CD4-positive, CD25-positive, alpha-beta regulatory T cell (primary cell): ENCODE measurements around the gene ZNF605. TPM values are rescaled to one million over a fixed set of nuclear protein-coding genes. Genes with fewer than 3 reads are reported as not detected.
"Not testable (repeated sequence)": the region's sequence is repeated elsewhere in the genome, so short reads cannot be mapped to it uniquely, and the experiment has no call there.

Experiments
- ATAC-seq, 2 donors: fragments of 150-1000 bp; cut with Tn5 transposase; one replicate each; pipeline ENCODE4 v1.10.0; 2021; ENCODE audit warnings: low read depth in 2 of 2, moderate number of reproducible peaks in 2 of 2, moderate library complexity in 1 of 2
- DNase-seq, 3 donors: peaks; one replicate each; pipeline versions ENCODE4 v3.0.0 to v3.0.0-alpha.2; 2012 to 2022; ENCODE audit warnings: mixed read lengths in 1 of 3
- H3K27ac ChIP-seq: one replicate; pipeline ENCODE4 v1.7.0; 2013; ENCODE audit warnings: mild to moderate bottlenecking, low read length; ENCODE audit not compliant: insufficient read depth, poor library complexity, severe bottlenecking
- H3K27me3 ChIP-seq: one replicate; pipeline ENCODE4 v1.7.0; 2013; ENCODE audit warnings: low read length; ENCODE audit not compliant: control insufficient read depth, insufficient read depth
- H3K36me3 ChIP-seq: one replicate; pipeline ENCODE4 v1.7.0; 2013; ENCODE audit warnings: mild to moderate bottlenecking, low read length, moderate library complexity; ENCODE audit not compliant: control insufficient read depth, insufficient read depth
- H3K4me1 ChIP-seq: 2 replicates; pipeline ENCODE4 v1.7.0; 2013; ENCODE audit warnings: mild to moderate bottlenecking, low read length; ENCODE audit not compliant: insufficient read depth, control insufficient read depth, poor library complexity, severe bottlenecking
- H3K4me3 ChIP-seq: one replicate; pipeline ENCODE4 v1.7.0; 2013; ENCODE audit warnings: low read depth, mild to moderate bottlenecking, low read length, moderate library complexity
- H3K9me3 ChIP-seq, 2 experiments: 1 replicate in 1 of 2; 2 replicates in 1 of 2; pipeline ENCODE4 v1.7.0; 2013; ENCODE audit warnings: low read length in 2 of 2, mild to moderate bottlenecking in 1 of 2, moderate library complexity in 1 of 2; ENCODE audit not compliant: control insufficient read depth in 2 of 2
- H3K27ac Mint-ChIP-seq, 3 donors: one replicate each; pipeline ENCODE4 v1.8.0; 2020 to 2022; ENCODE audit warnings: mild to moderate bottlenecking in 3 of 3, mixed read lengths in 3 of 3, moderate library complexity in 2 of 3
- H3K27me3 Mint-ChIP-seq: one replicate; pipeline ENCODE4 v1.8.0; 2022; ENCODE audit warnings: mild to moderate bottlenecking, mixed read lengths
- H3K36me3 Mint-ChIP-seq: one replicate; pipeline ENCODE4 v1.8.0; 2020; ENCODE audit warnings: mixed read lengths
- H3K4me1 Mint-ChIP-seq, 4 donors: one replicate each; pipeline ENCODE4 v1.8.0; 2020 to 2022; ENCODE audit warnings: mixed read lengths in 4 of 4, mild to moderate bottlenecking in 1 of 4
- H3K4me3 Mint-ChIP-seq, 4 donors: one replicate each; pipeline ENCODE4 v1.8.0; 2020 to 2022; ENCODE audit warnings: mild to moderate bottlenecking in 4 of 4, mixed read lengths in 4 of 4, moderate library complexity in 3 of 4
- H3K9me3 Mint-ChIP-seq, 7 donors: one replicate each; pipeline ENCODE4 v1.8.0; 2020 to 2022; ENCODE audit warnings: mixed read lengths in 7 of 7, mild to moderate bottlenecking in 3 of 7, moderate library complexity in 2 of 7
- polyA plus RNA-seq, 4 donors: library from polyadenylated mRNA; unstranded; fragments of 300-500 nt; fragmentation: Illumina TruSeq; gene quantifications; one replicate each; pipeline ENCODE4 v1.2.3, GENCODE V29; 2021
- total RNA-seq: library from RNA; stranded (reverse); gene quantifications from one replicate; pipeline ENCODE4 v1.2.3, GENCODE V29; 2022

The ZNF605 gene
- total and polyA plus RNA-seq, 5 donors from 2014 or later, result 0.83 to 3.1 (median 2.0) TPM

DNA sequence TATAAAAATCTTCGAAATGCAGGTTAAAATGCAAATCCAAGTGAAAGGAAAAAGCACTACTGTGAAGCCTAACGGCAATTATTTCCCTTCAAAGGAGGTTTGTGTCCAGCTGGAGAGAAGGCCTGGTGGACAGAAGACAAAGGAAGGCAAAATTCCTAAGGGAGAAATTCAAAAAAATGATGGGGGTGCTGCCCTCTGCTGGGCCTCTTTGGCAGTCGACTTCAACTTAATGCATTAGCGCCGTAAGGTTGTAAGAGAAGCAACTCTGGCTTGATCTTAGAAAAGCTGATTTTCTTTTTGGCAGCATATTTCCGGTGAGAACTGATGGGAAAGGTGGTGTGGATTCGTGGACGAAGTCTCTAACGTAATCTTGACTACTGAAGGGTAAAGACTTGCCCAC is 34.4 kb downstream of the ZNF605 start:
- ATAC-seq, result no peak
- Histone ChIP-seq H3K9me3 (peaks cover 72 to 94% of the 10 kb centered on the region in 2 experiments), H3K27ac (no peak overlapping the region), H3K27me3 (no peaks in the 10 kb centered on the region), H3K36me3 (peaks cover 3% of the 10 kb centered on the region), H3K4me1 (no peaks in the 10 kb centered on the region), H3K4me3 (no peak overlapping the region)
- no peak for DNase-seq
- H3K4me1 Mint-ChIP-seq, result no peaks in the 10 kb centered on the region
- no peak overlapping the region for H3K4me3 Mint-ChIP-seq
- peaks cover 23% of the 10 kb centered on the region for H3K36me3 Mint-ChIP-seq
- no peaks in the 10 kb centered on the region for H3K27me3 Mint-ChIP-seq
- no peak overlapping the region for H3K27ac Mint-ChIP-seq
- peaks cover 0 to 84% (median 40%) of the 10 kb centered on the region in 7 donors for H3K9me3 Mint-ChIP-seq

- Histone ChIP-seq H3K27ac (no peak overlapping the region), H3K4me3 (no peak overlapping the region), H3K27me3 (no peaks in the 10 kb centered on the region), H3K9me3 (peaks cover 61 to 94% of the 10 kb centered on the region in 2 experiments), H3K36me3 (peaks cover 3% of the 10 kb centered on the region), H3K4me1 (no peaks in the 10 kb centered on the region)
- ATAC-seq (no peak), DNase-seq (no peak)
- Mint-ChIP-seq H3K9me3 (peaks cover 1 to 76% (median 34%) of the 10 kb centered on the region in 7 donors), H3K4me3 (no peak overlapping the region), H3K36me3 (peaks cover 22% of the 10 kb centered on the region), H3K27ac (no peak overlapping the region), H3K27me3 (no peaks in the 10 kb centered on the region), H3K4me1 (no peaks in the 10 kb centered on the region)
Measured at GRCh38 chr12:132918680-132919079, 37.4 kb downstream of the ZNF605 start.

- no peak for ATAC-seq
Measured at GRCh38 chr12:132909030-132909368, 47.1 kb downstream of the ZNF605 start.

DNA sequence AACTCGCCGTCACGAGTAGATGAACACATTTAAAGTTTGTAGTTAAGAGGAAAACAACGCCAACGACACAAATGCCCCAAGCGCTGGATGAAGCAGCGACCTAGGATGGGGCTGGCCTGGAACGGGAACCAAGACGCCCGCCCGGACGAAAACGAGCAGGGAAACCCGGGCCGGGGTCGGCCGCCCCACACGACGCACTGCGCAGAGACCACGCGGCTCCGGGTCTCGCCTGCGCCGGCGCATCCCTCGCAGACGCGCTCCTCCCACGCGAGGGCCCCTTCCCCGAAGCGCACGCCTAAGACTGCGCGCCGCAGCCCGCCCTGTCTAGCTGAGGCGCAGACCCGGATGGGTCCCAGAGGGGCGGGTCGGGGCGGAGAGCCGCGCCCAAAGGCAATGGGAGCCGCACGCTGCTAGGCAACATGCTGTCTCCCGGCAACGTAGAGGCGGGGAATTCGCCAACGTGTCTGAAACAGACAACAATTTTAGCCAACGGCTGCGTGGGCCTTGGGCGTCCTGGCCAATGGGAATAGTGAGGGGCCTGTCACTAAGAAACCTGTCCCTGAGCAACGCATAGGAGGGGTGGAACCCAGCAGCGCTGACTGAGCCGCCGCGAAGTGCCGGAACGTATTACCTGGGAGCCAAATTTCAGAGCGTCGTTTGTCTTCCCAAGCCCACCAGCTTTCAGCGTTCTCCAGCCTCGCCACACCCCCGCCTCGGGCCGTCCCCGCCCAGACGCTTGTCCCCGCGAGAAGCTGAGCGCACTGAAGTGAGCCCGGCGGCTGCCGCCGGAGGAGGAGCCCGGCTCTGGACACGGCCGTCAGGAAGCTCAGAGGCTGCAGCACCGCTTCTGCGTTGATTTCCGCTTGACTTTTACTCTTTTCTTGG is 47.7 kb downstream of the ZNF605 start:
- Mint-ChIP-seq H3K9me3 (peaks cover 0 to 15% (median 5%) of the 10 kb centered on the region in 7 donors), H3K27me3 (peaks cover 27% of the 10 kb centered on the region), H3K27ac (peak overlapping the region; percentile 92 to 95 (median 94)), H3K4me1 (peaks cover 6 to 27% (median 14%) of the 10 kb centered on the region in 4 donors), H3K4me3 (peak overlapping the region; percentile 94 to 98 (median 97)), H3K36me3 (peaks cover 3% of the 10 kb centered on the region)
- Histone ChIP-seq H3K4me1 (peaks cover 13% of the 10 kb centered on the region), H3K27ac (peak overlapping the region; percentile 86), H3K27me3 (peaks cover 5% of the 10 kb centered on the region), H3K36me3 (no peaks in the 10 kb centered on the region), H3K9me3 (peaks cover 7 to 19% of the 10 kb centered on the region in 2 experiments), H3K4me3 (peak overlapping the region; percentile 63)
- ATAC-seq (peak; percentile 95), DNase-seq (peak; percentile 91 to 98 (median 92))

More at GRCh38 chr12:132909030-132909368, 47.1 kb downstream of the ZNF605 start:
- DNase-seq, result no peak
- Mint-ChIP-seq H3K9me3 (peaks cover 0 to 21% (median 9%) of the 10 kb centered on the region in 7 donors), H3K4me1 (peaks cover 5 to 27% (median 12%) of the 10 kb centered on the region in 4 donors), H3K36me3 (peaks cover 9% of the 10 kb centered on the region), H3K27me3 (peaks cover 27% of the 10 kb centered on the region), H3K4me3 (peak overlapping the region; percentile 94 to 98 (median 97)), H3K27ac (peak overlapping the region; percentile 92 to 95 (median 94))
- peak overlapping the region; percentile 49 for H3K4me3 ChIP-seq
- H3K4me1 ChIP-seq, result peaks cover 13% of the 10 kb centered on the region
- peaks cover 5% of the 10 kb centered on the region for H3K27me3 ChIP-seq
- H3K36me3 ChIP-seq, result no peaks in the 10 kb centered on the region
- peaks cover 12 to 25% of the 10 kb centered on the region in 2 experiments for H3K9me3 ChIP-seq
- peak overlapping the region; percentile 86 for H3K27ac ChIP-seq

- Mint-ChIP-seq H3K4me1 (peaks cover 6 to 27% (median 15%) of the 10 kb centered on the region in 4 donors), H3K9me3 (peaks cover 0 to 13% (median 5%) of the 10 kb centered on the region in 7 donors), H3K27ac (peak overlapping the region in 2 of 3 donors; percentile 63 to 94), H3K27me3 (peaks cover 27% of the 10 kb centered on the region), H3K4me3 (peak overlapping the region; percentile 94 to 98 (median 97))
- H3K9me3 ChIP-seq, result peaks cover 7 to 17% of the 10 kb centered on the region in 2 experiments
- H3K4me3 ChIP-seq, result peak overlapping the region; percentile 63
- not testable (repeated sequence) for DNase-seq, H3K36me3 Mint-ChIP-seq, ATAC-seq, H3K36me3 ChIP-seq, H3K27me3 ChIP-seq
- H3K4me1 ChIP-seq, result peaks cover 13% of the 10 kb centered on the region
- H3K27ac ChIP-seq, result peak overlapping the region; percentile 86
Measured at GRCh38 chr12:132907789-132908144, 48.3 kb downstream of the ZNF605 start.

- Histone ChIP-seq H3K4me1 (peaks cover 13% of the 10 kb centered on the region), H3K4me3 (no peak overlapping the region), H3K27ac (no peak overlapping the region), H3K27me3 (peaks cover 5% of the 10 kb centered on the region), H3K36me3 (no peaks in the 10 kb centered on the region), H3K9me3 (peaks cover 7 to 17% of the 10 kb centered on the region in 2 experiments)
- Mint-ChIP-seq H3K9me3 (peaks cover 0 to 12% (median 3%) of the 10 kb centered on the region in 7 donors), H3K4me3 (peak overlapping the region; percentile 73 to 81 (median 74)), H3K36me3 (peaks cover 3% of the 10 kb centered on the region), H3K4me1 (peaks cover 6 to 27% (median 15%) of the 10 kb centered on the region in 4 donors), H3K27me3 (peaks cover 27% of the 10 kb centered on the region), H3K27ac (peak overlapping the region in 1 of 3 donors; percentile 20)
- no peak for ATAC-seq
- DNase-seq, result no peak
Measured at GRCh38 chr12:132907216-132907615, 48.9 kb downstream of the ZNF605 start.

GRCh38 chr12:132904718-132905328 is 51.3 kb downstream of the ZNF605 start:
- DNase-seq, result peak; percentile 72 to 87 (median 78)
- Mint-ChIP-seq H3K27ac (peak overlapping the region in 1 of 3 donors; percentile 52), H3K4me1 (peaks cover 3 to 24% (median 10%) of the 10 kb centered on the region in 4 donors), H3K27me3 (peaks cover 27% of the 10 kb centered on the region), H3K9me3 (peaks cover 0 to 3% (median 0%) of the 10 kb centered on the region in 7 donors), H3K4me3 (peak overlapping the region; percentile 26 to 68 (median 56)), H3K36me3 (no peaks in the 10 kb centered on the region)
- H3K9me3 ChIP-seq, result no peaks in the 10 kb centered on the region
- no peak overlapping the region for H3K4me3 ChIP-seq
- H3K4me1 ChIP-seq, result peaks cover 13% of the 10 kb centered on the region
- H3K36me3 ChIP-seq, result no peaks in the 10 kb centered on the region
- no peak overlapping the region for H3K27ac ChIP-seq
- peak; percentile 21 to 30 for ATAC-seq
- H3K27me3 ChIP-seq, result peaks cover 5% of the 10 kb centered on the region
